Activated B cell treated with CpG ODN at 0.5 μM for 24 hours (primary cell): ENCODE results near the gene DSCAML1. TPM values are rescaled to one million over a fixed set of nuclear protein-coding genes. Genes with fewer than 3 reads are reported as not detected.

Experiments used
- ATAC-seq: fragments of 200-7000 bp; cut with Tn5 transposase; one replicate; pipeline ENCODE4 v1.10.0; 2021; ENCODE audit warnings: low read depth, mild to moderate bottlenecking, moderate library complexity
- CTCF ChIA-PET: fragments of 350-600 bp; sonication (Branson Sonifier 250); formaldehyde crosslinking; loops from one replicate; lab custom pipeline; 2021; ENCODE audit warnings: antibody characterized with exemption; lab: Charles Lee
- POLR2A ChIA-PET: fragments of 350-600 bp; sonication (Branson Sonifier 250); formaldehyde crosslinking; loops from one replicate; lab custom pipeline; 2021; ENCODE audit warnings: antibody characterized with exemption; lab: Charles Lee
- DNase-seq: peaks from one replicate; pipeline ENCODE4 v3.0.0; 2022
- H3K27ac Mint-ChIP-seq: one replicate; pipeline ENCODE4 v1.8.0; 2020; ENCODE audit warnings: mixed read lengths
- H3K27me3 Mint-ChIP-seq: one replicate; pipeline ENCODE4 v1.8.0; 2021; ENCODE audit warnings: mixed read lengths
- H3K36me3 Mint-ChIP-seq: one replicate; pipeline ENCODE4 v1.8.0; 2021; ENCODE audit warnings: low read depth, mixed read lengths
- H3K4me1 Mint-ChIP-seq: one replicate; pipeline ENCODE4 v1.8.0; 2021; ENCODE audit warnings: mixed read lengths
- H3K4me3 Mint-ChIP-seq: one replicate; pipeline ENCODE4 v1.8.0; 2020; ENCODE audit warnings: mild to moderate bottlenecking, mixed read lengths
- H3K9me3 Mint-ChIP-seq: one replicate; pipeline ENCODE4 v1.8.0; 2020; ENCODE audit warnings: mixed read lengths
- intact Hi-C: fragments of 100-400 bp; cut with micrococcal nuclease; formaldehyde crosslinking; loops from one replicate; pipeline ENCODE4 v1.15.1; 2024
- total RNA-seq: library from RNA; stranded (reverse); gene quantifications from 2 replicates; pipeline ENCODE4 v1.2.3, GENCODE V29; 2022
- TF ChIP-seq, protein P1 (sequence below): fragments of 200-600 bp; IDR thresholded peaks from one replicate; pipeline ENCODE4 v1.8.0; 2022; ENCODE audit warnings: antibody characterized with exemption, mild to moderate bottlenecking

DSCAML1 gene
- total RNA-seq, 1 donor from 2014 or later: 3.6 TPM

DNA sequence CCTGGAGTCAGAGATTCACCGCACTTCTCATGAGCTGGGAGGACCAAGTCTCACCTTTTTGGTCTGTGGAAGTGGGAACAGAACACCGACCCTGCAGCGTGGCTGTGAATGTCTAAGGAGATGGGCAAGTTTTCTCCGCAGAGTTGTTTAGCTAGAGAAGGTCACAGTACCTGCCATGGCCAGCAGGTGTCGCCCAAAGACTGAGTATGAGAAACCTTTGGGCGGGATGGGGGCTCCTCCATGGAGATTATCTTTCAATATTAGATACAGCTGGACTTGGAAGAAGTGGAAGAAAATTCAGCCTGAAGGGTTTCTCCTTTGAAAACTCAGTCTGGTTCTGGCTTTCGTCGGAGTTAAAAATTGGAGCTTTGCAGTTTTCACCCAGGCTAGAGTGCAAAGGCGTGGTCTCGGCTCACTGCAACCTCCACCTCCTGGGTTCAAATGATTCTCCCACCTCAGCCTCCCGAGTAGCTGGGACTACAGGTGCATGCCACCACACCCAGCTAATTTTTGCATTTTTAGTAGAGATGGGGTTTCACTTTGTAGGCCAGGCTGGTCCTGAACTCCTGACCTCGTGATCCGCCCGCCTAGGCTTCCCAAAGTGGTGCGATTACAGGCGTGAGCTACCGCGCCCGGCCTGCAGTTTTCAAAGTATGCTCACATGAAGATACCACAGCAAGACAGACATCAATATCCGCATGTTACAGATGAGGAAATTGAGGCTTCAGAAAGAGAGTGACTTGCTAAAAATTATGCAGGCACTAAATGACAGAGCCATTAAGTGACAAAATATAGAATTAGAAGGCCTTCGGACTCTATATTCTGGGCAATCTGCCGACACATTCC lies 10.7 kb upstream of the DSCAML1 start:
- peaks cover 5% of the 10 kb centered on the region for H3K27me3 Mint-ChIP-seq
- DNase-seq: peak; percentile 73
- H3K9me3 Mint-ChIP-seq: no peaks in the 10 kb centered on the region
- H3K4me1 Mint-ChIP-seq: peaks cover 17% of the 10 kb centered on the region
- ChIA-PET CTCF (interaction anchor here (0.7 to 9.4 kb wide), 36 partner anchors 8 to 381 kb away, joined by 3 to 265 read pairs (median 5); partner anchors contain the start of genes FXYD2 and IL10RA), POLR2A (interaction anchor here (0.9 to 3.3 kb wide), 9 partner anchors 10 to 245 kb away, joined by 3 to 63 read pairs (median 5); partner anchors contain the start of genes FXYD2 and IL10RA)
- no peak overlapping the region for H3K4me3 Mint-ChIP-seq
- TF ChIP-seq, protein P1, sequence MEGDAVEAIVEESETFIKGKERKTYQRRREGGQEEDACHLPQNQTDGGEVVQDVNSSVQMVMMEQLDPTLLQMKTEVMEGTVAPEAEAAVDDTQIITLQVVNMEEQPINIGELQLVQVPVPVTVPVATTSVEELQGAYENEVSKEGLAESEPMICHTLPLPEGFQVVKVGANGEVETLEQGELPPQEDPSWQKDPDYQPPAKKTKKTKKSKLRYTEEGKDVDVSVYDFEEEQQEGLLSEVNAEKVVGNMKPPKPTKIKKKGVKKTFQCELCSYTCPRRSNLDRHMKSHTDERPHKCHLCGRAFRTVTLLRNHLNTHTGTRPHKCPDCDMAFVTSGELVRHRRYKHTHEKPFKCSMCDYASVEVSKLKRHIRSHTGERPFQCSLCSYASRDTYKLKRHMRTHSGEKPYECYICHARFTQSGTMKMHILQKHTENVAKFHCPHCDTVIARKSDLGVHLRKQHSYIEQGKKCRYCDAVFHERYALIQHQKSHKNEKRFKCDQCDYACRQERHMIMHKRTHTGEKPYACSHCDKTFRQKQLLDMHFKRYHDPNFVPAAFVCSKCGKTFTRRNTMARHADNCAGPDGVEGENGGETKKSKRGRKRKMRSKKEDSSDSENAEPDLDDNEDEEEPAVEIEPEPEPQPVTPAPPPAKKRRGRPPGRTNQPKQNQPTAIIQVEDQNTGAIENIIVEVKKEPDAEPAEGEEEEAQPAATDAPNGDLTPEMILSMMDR: peak; percentile 72
- intact Hi-C loops: loop anchor here (1.0 to 2.0 kb wide), 6 partner anchors 10 to 364 kb away; no protein-coding TSS in a partner anchor
- ATAC-seq: peak; percentile 87
- H3K27ac Mint-ChIP-seq: peak overlapping the region; percentile 38
- no peaks in the 10 kb centered on the region for H3K36me3 Mint-ChIP-seq

DNA sequence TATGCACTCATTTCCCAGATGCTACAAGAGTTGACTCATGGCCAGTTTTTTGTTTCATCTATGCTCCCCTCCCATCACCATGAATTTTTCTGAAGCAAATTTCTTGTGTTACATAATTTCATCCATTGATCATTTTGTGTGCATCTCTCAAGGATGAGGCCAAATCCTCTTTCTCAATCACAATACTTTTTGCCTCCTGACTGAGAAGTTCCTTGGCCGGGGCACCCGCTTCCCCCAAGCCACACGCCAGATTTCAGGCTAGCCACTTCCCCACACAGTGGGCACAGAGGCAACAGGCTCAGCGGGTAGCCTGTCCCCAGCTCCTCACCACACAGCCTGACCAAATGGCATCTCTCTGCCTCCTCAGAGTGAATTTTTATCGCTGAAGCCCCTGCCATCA lies 9.8 kb upstream of the DSCAML1 start:
- H3K36me3 Mint-ChIP-seq: no peaks in the 10 kb centered on the region
- intact Hi-C loops: loop anchor here (1.0 to 2.0 kb wide), 6 partner anchors 10 to 364 kb away; no protein-coding TSS in a partner anchor
- ChIA-PET CTCF (interaction anchor here (0.7 to 9.4 kb wide), 30 partner anchors 7 to 381 kb away, joined by 3 to 265 read pairs (median 5); partner anchors contain the start of genes FXYD2 and IL10RA), POLR2A (interaction anchor here (0.5 to 3.3 kb wide), 8 partner anchors 11 to 246 kb away, joined by 3 to 63 read pairs (median 6); partner anchors contain the start of gene IL10RA)
- no peak overlapping the region for H3K4me3 Mint-ChIP-seq
- DNase-seq: no peak
- no peak for ATAC-seq
- H3K4me1 Mint-ChIP-seq: peaks cover 15% of the 10 kb centered on the region
- H3K9me3 Mint-ChIP-seq: no peaks in the 10 kb centered on the region
- TF ChIP-seq, protein P1: no peak
- peaks cover 5% of the 10 kb centered on the region for H3K27me3 Mint-ChIP-seq
- no peak overlapping the region for H3K27ac Mint-ChIP-seq

DNA sequence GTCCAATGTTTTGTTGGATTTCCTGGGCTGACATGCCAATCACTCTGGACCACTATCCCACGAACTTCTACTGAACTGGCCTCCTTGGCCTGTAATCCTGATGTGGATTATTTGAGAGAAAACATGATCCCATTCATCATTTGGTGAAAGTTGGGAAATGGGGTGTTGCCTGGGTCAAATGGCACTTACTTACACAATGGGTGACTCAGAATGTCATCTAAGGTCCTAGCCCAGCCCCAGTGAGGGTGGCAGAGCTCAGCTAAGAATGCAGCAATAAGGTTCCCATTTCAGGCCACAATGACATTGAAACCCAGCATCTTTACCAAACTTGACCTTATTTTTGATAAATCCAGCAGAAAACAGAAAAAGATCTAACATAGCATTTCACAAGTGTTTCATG lies 8.0 kb upstream of the DSCAML1 start:
- intact Hi-C loops: no loop called here
- POLR2A ChIA-PET: interaction anchor here (1.2 kb wide), 1 partner anchor 12 kb away, joined by 3 read pairs; no protein-coding TSS in a partner anchor
- ATAC-seq: no peak
- TF ChIP-seq, protein P1: no peak
- DNase-seq: no peak
- H3K36me3 Mint-ChIP-seq: no peaks in the 10 kb centered on the region
- H3K27me3 Mint-ChIP-seq: peaks cover 5% of the 10 kb centered on the region
- H3K27ac Mint-ChIP-seq: no peak overlapping the region
- peaks cover 11% of the 10 kb centered on the region for H3K4me1 Mint-ChIP-seq
- no peak overlapping the region for H3K4me3 Mint-ChIP-seq
- CTCF ChIA-PET: interaction anchor here (1.0 to 9.4 kb wide), 3 partner anchors 9 to 249 kb away, joined by 3 to 265 read pairs (median 93); partner anchors contain the start of gene FXYD2
- no peaks in the 10 kb centered on the region for H3K9me3 Mint-ChIP-seq

DNA sequence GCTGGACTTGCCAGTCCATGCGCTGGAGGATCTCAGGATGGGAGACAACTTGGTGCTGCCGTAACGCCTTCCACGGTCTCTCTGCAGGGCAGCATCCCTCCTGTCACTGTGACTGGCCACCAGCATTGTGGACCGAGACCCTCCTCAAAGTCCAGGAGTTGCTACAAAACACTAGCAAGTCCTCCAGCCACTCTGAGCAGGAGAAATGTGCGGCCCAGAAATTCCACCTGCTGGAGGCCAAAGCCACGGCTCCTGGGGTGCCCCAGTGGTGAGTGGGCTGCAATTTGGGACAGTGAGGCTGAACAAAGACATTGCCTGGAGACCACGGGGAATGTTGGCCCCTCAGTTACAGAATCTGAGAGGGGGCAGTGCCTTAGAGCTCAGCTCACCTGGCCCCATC lies 6.9 kb upstream of the DSCAML1 start:
- intact Hi-C loops: no loop called here
- Mint-ChIP-seq H3K36me3 (no peaks in the 10 kb centered on the region), H3K9me3 (no peaks in the 10 kb centered on the region), H3K4me3 (no peak overlapping the region), H3K4me1 (peaks cover 5% of the 10 kb centered on the region), H3K27me3 (peaks cover 2% of the 10 kb centered on the region), H3K27ac (no peak overlapping the region)
- DNase-seq (no peak), ATAC-seq (no peak)
- TF ChIP-seq, protein P1: no peak
- POLR2A ChIA-PET: interaction anchor here (1.2 kb wide), 1 partner anchor 13 kb away, joined by 3 read pairs; no protein-coding TSS in a partner anchor
- CTCF ChIA-PET: interaction anchor here (1.8 to 9.4 kb wide), 2 partner anchors 16 to 143 kb away, joined by 6 to 265 read pairs; partner anchors contain the start of gene FXYD2
